H1 (cell line): ENCODE data around the gene OR2D2. TPM values are rescaled to one million over a fixed set of nuclear protein-coding genes. Genes with fewer than 3 reads are reported as not detected.

Experiments used
- JUN ChIP-seq: IDR thresholded peaks from 2 replicates; pipeline ENCODE4 v1.6.1; 2011; ENCODE audit warnings: low read depth, mild to moderate bottlenecking, improper control_type of control experiment, low read length
- NANOG ChIP-seq: IDR thresholded peaks from 2 replicates; pipeline ENCODE4 v1.6.1; 2011; ENCODE audit warnings: low read length, low read depth, mild to moderate bottlenecking, inconsistent platforms; ENCODE audit not compliant: insufficient read depth, poor library complexity, severe bottlenecking
- RFX5 ChIP-seq: IDR thresholded peaks from 2 replicates; pipeline ENCODE4 v1.6.1; 2011; ENCODE audit warnings: low read depth, low read length, improper control_type of control experiment, borderline replicate concordance
- RXRA ChIP-seq: IDR thresholded peaks from 2 replicates; pipeline ENCODE4 v1.6.1; 2011; ENCODE audit warnings: low read depth, mild to moderate bottlenecking, low read length, moderate library complexity; ENCODE audit not compliant: insufficient read depth
- SP1 ChIP-seq: IDR thresholded peaks from 2 replicates; pipeline ENCODE4 v1.6.1; 2011; ENCODE audit warnings: low read depth, low read length
- SP4 ChIP-seq: IDR thresholded peaks from 2 replicates; pipeline ENCODE4 v1.6.1; 2012; ENCODE audit warnings: low read length, inconsistent platforms
- USF2 ChIP-seq: IDR thresholded peaks from 2 replicates; pipeline ENCODE4 v1.6.1; 2011; ENCODE audit warnings: low read length, improper control_type of control experiment
- polyA plus RNA-seq, 7 experiments: library from polyadenylated mRNA; depleted of rRNA in 3 of 7; stranded (reverse) in 5 of 7; unstranded in 2 of 7; fragments of >200 nt in 5 of 7; fragments of 200-250 nt in 2 of 7; gene quantifications; 1 replicate in 5 of 7; 2 replicates in 1 of 7; 4 replicates in 1 of 7; pipeline versions ENCODE4 v1.2.1 to v1.2.3, GENCODE V29; 2011 to 2013; ENCODE audit warnings: missing spikeins in 2 of 7, mixed read lengths in 2 of 7
- total RNA-seq: library from RNA; stranded (reverse); fragmentation: NEBNext Ultra II Directional; extraction: Animal tissue kit (Norgen Biotek cat#: 25700); gene quantifications from 2 replicates; pipeline ENCODE4 v1.2.1, GENCODE V29; 2021

OR2D2 gene
- total and polyA plus RNA-seq, 2 of the 8 experiments (the other 6 are each of a cell fraction or from before 2014, with no cell fraction given) = 0.15 TPM; not detected in 1

GRCh38 chr11:6925007-6925577, 32.8 kb upstream of the OR2D2 start (continued):
- TF ChIP-seq NANOG (no peak), SP4 (no peak), SP1 (no peak), RFX5 (no peak), RXRA (no peak), USF2 (no peak), JUN (no peak)
